Kidney capillary endothelial cell (primary cell): ENCODE data around the gene HOXA9.

Experiments used
- DNase-seq: peaks from one replicate; pipeline ENCODE4 v3.0.0-alpha.2; 2018; ENCODE audit warnings: low spot score

Gene HOXA9

DNA sequence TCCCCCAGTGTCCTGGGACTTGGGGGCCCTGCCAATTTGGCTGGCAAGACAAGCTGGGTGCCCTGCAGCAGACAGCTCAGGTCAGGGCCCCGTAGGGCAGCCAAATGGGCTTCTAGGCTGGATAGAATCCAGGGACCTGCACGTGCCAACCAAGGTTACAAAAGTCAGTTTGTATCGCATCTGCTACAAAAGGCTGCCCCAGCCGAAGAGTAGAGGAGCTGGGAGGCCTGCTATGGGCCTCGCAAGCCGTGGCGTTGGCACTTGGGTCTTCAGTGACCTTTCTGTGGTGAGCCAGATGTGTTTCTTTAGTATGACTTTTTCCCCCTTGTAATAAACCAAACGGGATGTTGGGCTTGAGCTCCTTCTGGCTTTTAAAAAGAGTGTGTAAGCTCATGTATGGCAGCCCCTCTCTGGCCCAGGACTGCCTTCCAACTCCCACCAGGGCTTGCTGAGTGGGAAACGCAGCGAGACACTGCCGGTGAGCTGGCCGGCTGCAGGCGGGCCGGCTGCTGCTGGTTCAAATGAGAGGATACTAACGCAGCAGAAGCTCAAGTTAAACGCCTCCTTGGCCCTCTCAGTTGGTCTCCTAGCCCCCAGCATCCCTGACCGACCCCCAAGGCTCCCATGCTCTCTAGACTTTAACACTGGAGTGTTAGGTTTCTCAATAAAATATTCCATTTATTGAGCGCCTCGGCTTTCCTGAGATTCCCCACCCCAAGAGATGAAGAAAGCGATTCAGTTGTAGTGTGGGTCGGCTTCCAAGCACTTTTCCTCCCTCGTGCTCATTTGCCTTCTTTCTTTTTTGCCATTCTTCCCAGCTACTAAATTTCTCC, 11.8 kb upstream of the HOXA9 start:
- DNase-seq = no peak

GRCh38 chr7:27176524-27176845, 11.1 kb upstream of the HOXA9 start:
- no peak for DNase-seq

- DNase-seq = no peak
Measured at GRCh38 chr7:27175626-27176523, 10.5 kb upstream of the HOXA9 start.

GRCh38 chr7:27174874-27175625, 9.7 kb upstream of the HOXA9 start:
- no peak for DNase-seq

GRCh38 chr7:27173956-27174873, 8.9 kb upstream of the HOXA9 start, which contains the start of gene HOXA10:
TSS of gene HOXA10 (minus strand) at chr7:27174320. CDS start at chr7:27174306, 14 bp downstream.
- DNase-seq = no peak

DNA sequence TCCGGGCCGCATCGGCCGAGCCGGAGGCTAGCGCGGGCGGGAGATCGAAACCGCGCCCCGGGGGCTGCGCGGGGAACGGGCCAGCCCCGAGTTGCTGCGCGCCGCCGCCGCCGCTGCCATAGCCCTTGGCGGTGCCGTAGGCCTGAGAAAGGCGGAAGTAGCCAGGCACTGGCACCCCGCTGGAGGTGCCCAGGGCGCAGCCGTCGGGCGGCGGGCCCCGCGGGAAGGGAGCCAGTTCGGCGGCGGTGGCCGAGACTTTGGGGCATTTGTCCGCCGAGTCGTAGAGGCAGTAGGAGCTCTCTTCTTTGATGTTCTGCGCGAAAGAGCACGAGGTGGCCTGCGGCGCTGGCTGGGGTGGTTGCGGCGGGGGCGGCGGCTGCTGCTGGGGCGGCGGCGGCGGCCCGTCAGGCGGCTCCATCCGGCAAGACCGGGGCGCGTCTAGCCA, 8.2 kb upstream of the HOXA9 start:
- DNase-seq = no peak

DNA sequence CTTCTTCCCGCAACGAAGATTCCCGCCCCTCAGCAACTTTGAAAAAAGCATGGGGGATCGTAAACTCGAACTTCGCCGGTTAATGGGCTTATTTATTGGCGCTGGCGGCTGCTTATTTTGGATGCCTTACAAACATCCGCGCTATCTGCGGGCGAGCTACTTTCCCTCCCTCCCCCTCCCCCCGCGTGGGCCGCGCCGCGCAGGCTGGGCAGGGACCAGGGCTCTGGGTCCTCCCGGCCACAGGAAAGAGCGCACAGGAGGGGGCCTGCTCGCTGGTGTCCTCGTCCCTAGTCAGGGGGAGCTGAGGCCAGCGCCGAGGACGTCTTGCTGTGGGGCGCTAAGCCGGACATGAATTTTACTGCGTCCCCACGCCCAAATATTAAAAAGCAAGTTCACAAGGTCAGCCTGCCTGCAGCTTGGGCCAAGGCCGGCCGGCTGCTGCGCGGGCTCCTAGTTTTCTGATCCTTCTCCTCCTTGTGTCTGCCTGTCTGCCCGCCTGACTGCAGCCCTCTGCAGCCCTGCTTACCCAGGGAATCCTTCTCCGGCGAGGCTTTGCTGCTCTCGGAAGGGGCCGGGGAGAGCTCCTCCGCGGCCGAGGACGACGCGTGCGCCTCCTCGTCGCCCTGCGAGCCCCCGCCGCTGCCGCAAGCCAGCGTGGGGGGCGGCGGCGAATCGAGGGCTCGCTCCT, 7.6 kb upstream of the HOXA9 start:
- DNase-seq = no peak

DNA sequence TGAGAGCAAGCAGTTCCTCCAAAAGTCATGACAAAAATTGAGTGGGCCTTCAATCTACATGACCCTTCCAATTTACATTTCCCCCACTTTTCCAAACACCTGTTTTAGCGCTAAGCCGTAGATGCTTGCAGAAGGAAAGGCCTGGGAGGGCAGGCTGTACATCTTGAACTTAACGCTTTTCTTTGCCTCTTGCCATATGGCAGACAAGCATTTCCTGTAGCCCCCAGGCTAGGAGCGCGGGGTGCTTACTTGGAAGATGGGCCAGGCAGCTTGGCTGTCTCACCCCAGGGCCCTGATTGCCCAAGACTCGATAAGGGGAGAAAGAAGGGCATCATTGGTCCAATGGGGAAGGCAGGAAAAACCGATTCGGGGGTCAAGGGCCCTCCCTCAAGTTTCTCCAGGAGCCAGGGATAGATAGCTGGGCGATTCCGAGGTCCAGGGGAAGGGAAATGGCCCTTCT, 7.0 kb upstream of the HOXA9 start:
- no peak for DNase-seq

DNA sequence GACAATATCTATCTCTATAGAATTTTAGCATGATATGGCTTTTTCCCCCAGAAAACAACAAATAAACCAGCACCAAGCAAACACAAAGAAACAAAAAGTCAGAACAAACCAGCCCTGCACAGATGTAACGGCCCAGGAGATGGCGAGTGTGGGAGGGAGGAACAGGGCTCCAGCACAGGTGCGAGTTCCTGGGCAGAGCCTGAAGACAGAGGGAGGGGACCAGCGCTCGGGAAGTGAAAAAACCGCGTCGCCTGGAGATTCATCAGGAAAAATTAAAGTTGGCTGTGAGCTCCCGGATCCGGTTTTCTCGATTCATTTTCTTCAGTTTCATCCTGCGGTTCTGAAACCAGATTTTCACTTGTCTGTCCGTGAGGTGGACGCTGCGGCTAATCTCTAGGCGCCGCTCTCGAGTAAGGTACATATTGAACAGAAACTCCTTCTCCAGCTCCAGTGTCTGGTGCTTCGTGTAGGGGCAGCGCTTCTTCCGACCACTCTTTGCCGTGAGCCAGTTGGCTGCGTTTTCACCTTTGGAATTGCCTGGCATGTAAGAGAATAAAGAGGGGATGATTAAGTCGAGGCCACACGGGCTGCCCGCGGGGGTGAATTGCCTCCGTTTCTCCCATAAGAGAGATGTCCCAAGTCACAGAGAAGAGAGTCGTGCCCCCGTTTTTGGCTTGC, 6.4 kb upstream of the HOXA9 start:
- DNase-seq = no peak

- DNase-seq = no peak
Measured at GRCh38 chr7:27171325-27171636, 5.9 kb upstream of the HOXA9 start.

GRCh38 chr7:27170426-27171324, 5.3 kb upstream of the HOXA9 start:
- no peak for DNase-seq

DNA sequence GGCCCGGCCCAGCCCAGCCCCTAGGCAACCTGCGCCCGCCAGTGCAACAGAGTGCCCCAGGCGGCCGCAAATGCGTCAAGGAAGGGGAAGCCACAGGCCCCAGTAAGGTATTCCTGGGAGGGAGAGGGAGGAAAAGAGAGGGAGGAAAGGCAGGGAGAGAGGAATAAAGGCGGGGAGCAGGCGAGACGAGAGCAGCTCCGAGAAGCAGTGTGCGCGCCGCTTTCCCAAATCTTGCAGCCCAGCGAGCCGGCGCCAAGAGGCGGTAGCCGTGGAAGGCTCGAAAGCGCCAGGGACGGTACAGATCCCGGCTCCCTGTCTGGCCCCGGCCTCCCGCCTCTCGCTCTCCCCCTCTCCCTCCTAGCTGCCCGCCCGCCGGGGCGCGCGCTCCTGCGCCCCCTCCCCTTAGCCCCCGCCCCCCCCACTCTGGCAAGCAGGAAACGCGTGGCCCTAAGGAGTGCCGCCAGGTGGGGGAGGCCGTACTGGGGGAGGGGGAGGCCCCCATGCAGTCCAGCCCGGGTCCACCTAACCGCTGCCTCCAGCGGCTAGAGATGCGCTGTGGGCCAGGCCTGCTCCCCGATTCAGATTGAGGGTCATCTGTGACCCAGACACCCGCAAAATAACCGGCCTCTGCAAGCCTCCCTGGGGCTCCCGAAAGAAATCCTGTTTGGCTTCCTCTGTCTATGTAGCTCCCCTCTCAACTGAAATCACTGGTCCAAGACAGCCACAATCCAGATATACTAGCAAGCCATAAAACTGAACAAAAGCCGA, 4.5 kb upstream of the HOXA9 start:
- no peak for DNase-seq

GRCh38 chr7:27168265-27168947, 3.1 kb upstream of the HOXA9 start:
- no peak for DNase-seq

DNA sequence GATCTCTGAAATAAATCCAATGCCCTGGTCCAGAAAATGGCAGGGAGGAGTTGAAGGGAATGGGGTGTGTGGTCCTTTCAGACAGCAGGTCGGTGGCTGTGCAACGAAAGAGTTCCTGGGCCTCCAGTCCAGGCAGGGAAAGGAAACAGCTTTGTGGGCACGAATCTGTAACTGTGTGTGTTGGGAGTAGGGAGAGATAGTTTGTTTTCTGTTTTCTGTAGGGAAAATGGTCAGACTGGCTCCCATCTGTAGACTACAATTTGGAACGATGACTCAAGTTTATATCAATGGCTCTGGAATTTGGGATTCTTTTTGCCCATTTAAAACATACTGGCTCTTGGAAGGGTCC, 2.6 kb upstream of the HOXA9 start:
- DNase-seq = no peak

GRCh38 chr7:27166531-27167505, 1.5 kb upstream of the HOXA9 start:
- DNase-seq = no peak

DNA sequence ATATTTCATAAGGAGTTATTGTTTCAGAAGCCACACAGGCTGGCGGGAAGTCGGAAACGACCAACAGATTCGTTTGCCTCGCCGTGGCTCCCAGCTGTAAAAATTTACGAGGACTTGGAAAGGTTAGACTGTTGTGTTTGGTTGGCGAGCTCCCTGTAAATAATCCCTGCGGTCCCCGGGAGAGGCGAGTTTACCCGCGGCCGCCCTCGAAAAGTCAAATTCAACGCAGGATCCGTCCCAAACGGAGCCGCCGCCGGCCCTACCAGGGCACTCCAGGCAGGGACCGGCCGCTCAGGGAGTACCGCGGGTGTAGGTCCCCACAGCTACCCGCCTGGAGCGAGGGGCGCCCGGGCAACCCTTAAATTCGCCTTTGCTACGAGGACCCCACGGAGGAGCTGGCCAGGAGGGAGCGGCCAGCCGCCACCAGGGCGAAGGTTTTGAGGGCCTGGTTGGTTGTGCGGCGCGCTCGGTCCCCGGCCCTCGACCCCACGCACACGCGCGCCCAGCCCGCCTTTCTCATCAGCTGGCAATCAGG, 726 bp upstream of the HOXA9 start:
- no peak for DNase-seq
